OCI-LY3 (cell line): ENCODE results near the gene GNAZ.

Experiments
- CTCF ChIP-seq: fragments of 200-600, 300-600 bp; sonication (generic); IDR thresholded peaks from 2 replicates; pipeline ENCODE4 v1.5.1; 2014; ENCODE audit warnings: antibody characterized with exemption, low read length, low read depth
- EZH2phosphoT487 ChIP-seq: fragments of 200-600 bp; shearing (Covaris generic); IDR thresholded peaks from 2 replicates; pipeline ENCODE4 v1.6.1; 2018; ENCODE audit warnings: antibody characterized with exemption, mixed run types, low read depth

GRCh38 chr22:23067691-23068090 lies 2.6 kb upstream of the GNAZ start:
- TF ChIP-seq CTCF (no peak), EZH2phosphoT487 (no peak)
